ENCODE data around the gene ZSWIM1.
"Not testable (repeated sequence)": the region's sequence is repeated elsewhere in the genome, so short reads cannot be mapped to it uniquely, and the experiment has no call there.

ZSWIM1 gene

DNA sequence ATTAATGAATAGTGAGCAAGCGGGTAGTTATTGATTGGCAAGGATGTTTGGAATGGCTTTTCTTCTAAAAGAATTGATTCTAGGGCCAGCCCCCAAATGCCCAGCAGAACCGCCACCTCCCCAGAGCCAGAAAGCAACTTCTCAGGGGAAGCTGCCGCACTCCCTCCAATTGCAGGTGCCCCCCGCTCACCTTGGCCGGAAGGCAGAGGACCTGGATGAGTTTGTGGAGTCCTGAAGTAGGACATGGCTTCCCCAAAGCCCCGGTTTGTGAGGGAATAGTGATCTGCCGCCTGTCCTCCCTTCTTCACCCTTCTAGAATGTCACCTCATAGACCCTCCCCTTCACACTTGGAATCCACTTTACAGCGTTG is 6.3 kb downstream of the ZSWIM1 start, which contains the start of gene SPATA25:
Gene SPATA25 (minus strand): TSS at position 277 of the 370 bp plus-strand sequence. CDS start 32 bp downstream, at position 245.
- no peak for DNase-seq

GRCh38 chr20:45888681-45889080 is 7.7 kb downstream of the ZSWIM1 start:
- no peak for DNase-seq

DNA sequence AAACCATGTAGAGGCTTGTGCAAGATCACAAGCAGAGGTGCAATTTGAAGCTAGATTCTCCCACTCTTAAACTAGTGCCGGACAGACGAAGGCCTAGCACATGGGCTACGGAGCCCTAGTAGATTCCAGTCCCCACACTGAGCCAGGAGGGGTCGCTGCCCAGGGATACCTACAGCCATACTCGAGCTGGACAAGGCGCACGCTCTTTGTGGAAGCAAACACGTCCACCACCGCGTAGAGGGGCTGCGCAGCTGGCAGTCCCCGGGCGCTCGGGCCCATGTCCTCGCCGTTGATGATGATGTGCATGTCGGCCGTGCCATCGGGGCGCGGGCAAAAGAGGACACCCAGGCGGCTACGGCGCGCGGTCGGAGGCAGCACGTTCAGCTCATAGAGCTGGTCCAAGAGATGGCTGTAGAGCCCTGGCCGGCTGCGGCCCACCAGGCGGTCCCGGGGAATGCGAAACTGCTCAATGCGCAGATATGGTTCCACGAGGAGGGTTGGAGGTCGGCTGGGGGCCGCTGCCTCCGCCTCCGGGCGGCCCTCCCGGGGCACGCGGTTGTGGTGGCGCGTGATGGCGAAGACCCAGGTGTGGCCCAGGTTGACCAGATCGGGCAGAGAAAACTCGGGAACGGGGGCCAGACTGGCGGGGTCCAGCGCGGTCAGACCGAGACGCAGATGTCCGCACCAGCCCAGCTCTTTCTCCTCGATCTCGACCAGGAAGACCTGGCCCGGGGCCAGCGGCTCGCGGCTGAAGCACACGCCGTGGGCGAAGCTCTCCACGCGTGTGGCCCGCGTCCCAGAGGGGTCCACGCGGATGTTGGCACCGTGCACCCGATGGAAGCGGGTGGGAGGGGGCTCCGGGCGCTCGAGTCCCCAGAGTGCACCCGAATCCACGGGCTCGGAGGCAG is 9.3 kb downstream of the ZSWIM1 start:
- peak in 49 of 56 donors; percentile 12 to 72 (median 40) for DNase-seq

DNA sequence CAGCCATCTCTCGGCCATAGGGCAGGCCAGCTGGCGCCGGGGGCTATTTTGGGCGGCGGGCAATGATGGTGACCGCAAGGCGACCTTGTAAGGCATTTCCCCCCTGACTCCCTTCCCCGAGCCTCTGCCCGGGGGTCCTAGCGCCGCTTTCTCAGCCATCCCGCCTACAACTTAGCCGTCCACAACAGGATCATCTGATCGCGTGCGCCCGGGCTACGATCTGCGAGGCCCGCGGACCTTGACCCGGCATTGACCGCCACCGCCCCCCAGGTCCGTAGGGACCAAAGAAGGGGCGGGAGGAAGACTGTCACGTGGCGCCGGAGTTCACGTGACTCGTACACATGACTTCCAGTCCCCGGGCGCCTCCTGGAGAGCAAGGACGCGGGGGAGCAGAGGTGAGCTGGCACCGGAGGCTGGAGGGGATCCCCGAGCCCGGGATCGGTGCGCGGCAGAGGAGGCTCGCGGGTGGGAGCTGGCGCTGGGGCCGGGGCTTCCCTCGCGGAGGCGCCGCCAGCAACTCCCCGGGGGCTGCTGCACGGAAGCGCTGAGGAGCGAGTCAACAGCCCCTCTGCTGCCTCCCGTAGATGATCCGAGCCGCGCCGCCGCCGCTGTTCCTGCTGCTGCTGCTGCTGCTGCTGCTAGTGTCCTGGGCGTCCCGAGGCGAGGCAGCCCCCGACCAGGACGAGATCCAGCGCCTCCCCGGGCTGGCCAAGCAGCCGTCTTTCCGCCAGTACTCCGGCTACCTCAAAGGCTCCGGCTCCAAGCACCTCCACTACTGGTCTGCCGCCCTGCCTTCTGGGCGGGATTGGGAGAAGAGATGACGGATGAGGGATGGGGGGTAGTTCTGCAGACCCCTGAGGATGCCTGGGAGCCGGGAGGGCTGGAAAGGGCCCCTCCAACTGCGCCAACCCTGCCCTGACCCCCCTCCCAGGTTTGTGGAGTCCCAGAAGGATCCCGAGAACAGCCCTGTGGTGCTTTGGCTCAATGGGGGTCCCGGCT is 10.3 kb downstream of the ZSWIM1 start, which contains the start of the genes CTSA and NEURL2:
Gene CTSA (plus strand): TSS at position 351 of the 999 bp plus-strand sequence. CDS start 234 bp downstream, at position 585.
Gene NEURL2 (minus strand): TSS at position 224 of the 999 bp plus-strand sequence. CDS start 217 bp downstream, at position 7.
- peak in 55 of 56 donors; percentile 56 to 96 (median 86) for DNase-seq

DNA sequence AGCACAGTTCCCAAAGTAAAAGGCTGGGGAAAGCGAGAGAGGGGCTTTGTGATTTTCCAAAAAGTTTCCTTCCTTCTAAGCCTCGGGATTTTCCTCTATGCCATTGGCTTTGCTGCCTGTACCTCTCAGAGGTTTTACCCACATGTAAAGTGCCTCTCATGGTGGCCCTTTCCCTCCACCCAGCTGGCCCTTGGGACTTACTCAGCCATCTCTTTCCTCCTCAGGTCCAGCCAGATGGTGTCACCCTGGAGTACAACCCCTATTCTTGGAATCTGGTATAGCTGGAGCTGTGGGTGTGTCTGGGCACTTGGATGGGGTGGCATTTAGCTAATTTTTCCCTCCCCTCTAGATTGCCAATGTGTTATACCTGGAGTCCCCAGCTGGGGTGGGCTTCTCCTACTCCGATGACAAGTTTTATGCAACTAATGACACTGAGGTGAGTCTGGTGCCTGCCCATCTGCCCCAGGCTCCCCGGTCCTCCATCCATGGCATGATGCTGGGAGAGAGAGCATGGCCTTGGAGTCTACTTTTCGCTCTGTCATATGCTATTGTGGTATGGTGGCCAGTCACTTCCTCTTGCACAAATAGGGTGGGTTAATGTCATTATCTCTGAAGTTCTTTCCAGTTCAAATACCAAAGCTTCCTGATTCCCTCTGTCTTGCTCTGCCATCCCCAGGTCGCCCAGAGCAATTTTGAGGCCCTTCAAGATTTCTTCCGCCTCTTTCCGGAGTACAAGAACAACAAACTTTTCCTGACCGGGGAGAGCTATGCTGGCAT is 11.2 kb downstream of the ZSWIM1 start:
- DNase-seq: peak in 1 of 56 donors; percentile 7

- DNase-seq: no peak
Observed at GRCh38 chr20:45892828-45893500, 11.9 kb downstream of the ZSWIM1 start.

DNA sequence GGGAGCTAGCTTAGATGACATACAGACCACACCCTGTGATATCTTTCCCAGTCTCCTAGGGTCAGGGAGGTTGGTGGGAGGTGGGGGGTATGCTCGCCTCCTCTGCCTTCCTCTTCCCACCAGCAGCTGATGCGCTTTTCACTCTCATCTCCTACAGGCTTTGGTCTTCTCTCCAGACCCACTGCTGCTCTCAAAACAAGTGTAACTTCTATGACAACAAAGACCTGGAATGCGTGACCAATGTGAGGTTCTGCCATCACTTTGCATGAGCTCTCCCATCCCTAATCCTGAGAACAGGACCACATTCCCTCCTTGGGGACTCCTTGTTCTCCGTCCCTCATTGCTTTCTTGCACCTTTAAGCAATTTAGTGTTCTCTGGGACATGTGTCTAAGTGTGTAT is 12.8 kb downstream of the ZSWIM1 start:
- DNase-seq: no peak

DNA sequence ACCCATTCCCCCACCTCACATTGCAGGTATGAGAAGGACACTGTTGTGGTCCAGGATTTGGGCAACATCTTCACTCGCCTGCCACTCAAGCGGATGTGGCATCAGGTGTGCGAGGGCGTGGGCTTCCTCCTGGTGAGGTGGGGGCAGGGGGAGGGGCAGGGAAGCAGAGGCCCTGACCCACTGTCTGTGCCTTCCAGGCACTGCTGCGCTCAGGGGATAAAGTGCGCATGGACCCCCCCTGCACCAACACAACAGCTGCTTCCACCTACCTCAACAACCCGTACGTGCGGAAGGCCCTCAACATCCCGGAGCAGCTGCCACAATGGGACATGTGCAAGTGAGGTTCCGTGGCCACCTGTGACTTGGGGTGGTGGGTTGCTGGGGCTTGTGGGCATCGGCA is 13.8 kb downstream of the ZSWIM1 start:
- no peak for DNase-seq

GRCh38 chr20:45896641-45897161 is 15.7 kb downstream of the ZSWIM1 start:
- DNase-seq: no peak

- DNase-seq: no peak
Observed at GRCh38 chr20:45897289-45897688, 16.3 kb downstream of the ZSWIM1 start.

DNA sequence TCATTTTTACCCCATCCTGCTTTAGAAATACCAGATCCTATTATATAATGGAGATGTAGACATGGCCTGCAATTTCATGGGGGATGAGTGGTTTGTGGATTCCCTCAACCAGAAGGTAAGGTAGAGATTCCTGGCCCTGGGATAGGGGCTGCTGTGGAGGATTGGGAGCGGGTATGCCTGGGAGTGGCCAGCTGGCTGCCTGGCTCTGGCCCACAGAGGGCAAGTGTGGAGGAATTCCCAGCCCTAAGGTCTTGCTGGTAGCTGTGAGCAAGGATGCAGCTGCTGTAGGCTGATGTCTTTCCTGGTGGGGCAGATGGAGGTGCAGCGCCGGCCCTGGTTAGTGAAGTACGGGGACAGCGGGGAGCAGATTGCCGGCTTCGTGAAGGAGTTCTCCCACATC is 16.7 kb downstream of the ZSWIM1 start:
- no peak for DNase-seq

- DNase-seq: no peak
Observed at GRCh38 chr20:45898285-45898684, 17.3 kb downstream of the ZSWIM1 start.

- DNase-seq: no peak
Observed at GRCh38 chr20:45899046-45899835, 18.2 kb downstream of the ZSWIM1 start.

DNA sequence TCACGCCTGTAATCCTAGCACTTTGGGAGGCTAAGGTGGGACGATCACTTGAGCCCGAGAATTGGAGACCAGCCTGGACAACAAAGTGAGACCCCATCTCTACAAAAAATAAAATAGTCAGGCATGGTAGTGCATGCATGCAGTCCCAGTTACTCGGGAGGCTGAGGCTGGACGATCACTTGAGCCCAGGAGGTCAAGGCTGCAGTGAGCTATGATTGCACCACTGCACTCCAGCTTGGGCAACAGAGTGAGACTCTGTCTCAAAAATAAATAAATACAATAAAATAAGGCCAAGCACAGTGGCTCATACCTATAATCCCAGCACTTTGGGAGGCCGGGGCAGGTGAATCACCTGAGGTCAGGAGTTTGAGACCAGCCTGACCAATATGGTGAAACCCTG is 20.3 kb downstream of the ZSWIM1 start:
- DNase-seq: not testable (repeated sequence)

DNA sequence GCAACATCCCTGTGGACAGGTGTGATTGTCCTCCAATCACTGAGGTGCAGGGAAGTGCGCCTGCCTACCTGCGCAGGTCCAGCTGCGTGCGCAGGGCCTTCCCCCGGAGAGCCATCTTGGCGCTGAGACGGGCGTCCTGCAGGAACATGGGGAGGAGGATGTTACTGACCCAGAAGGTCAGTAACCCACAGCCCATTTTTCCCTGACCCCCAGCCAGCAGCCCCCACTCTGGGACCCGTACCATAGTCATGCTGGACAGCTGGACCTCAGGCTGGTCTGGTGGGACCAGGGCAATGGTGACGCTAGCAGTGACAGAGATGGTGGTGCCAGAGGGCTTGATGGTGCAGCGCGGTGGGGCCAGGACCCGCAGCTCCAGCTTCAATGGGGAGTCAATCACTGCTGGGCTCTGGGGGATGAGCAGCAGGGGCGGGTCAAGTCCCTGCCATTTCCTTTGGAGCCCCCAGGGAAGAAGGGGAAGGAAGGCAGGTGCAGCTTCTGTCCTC is 21.2 kb downstream of the ZSWIM1 start:
- no peak for DNase-seq

GRCh38 chr20:45904583-45905504 is 23.8 kb downstream of the ZSWIM1 start:
- no peak for DNase-seq

DNA sequence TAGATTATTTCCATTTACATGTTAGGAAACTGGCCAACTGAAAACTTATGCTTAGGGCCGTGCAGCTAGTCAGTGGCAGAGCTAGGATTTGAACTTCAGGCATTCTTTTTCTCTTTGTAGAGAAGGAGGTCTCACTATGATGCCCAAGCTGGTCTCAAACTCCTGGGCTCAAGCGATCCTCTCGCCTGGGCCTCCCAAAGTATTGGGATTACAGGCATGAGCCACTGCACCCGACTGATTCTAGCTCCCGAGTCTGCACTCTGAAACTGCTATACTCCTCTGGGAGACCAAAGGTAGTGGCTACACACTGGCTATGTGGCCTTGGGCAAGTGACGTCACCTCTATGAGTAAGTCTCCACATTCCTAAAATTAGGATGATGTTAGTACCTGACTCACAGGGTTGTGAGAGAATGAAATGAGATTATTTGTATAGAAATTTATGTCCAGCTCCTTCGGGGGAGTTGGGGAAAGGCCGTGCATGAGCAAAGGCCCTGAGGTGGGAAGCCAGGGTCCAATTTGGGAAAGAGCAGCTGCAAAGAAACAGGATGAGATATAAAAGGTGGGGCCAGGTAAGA is 24.6 kb downstream of the ZSWIM1 start:
- DNase-seq: no peak

Measured in nucleus accumbens (tissue), 56 donors.